Panc1 (cell line): Measurements from ENCODE around the gene KRTCAP2.

Experiments used
- CTCF ChIP-seq: fragments of 450-650 bp; IDR thresholded peaks from 2 replicates; pipeline ENCODE4 v1.5.1; 2017; ENCODE audit warnings: mild to moderate bottlenecking
- POLR2AphosphoS5 ChIP-seq: IDR thresholded peaks from 2 replicates; pipeline ENCODE4 v1.6.1; 2012; ENCODE audit warnings: mild to moderate bottlenecking, low read depth, low read length, moderate library complexity
- REST ChIP-seq, 2 experiments: IDR thresholded peaks; 2 replicates each; pipeline ENCODE4 v1.6.1; 2011 to 2012; ENCODE audit warnings: low read depth in 2 of 2, control low read depth in 1 of 2, low read length in 1 of 2, mild to moderate bottlenecking in 1 of 2, moderate library complexity in 1 of 2; ENCODE audit not compliant: insufficient read depth in 1 of 2
- SIN3A ChIP-seq: IDR thresholded peaks from 2 replicates; pipeline ENCODE4 v1.6.1; 2012; ENCODE audit warnings: low read depth, mild to moderate bottlenecking, low read length, moderate library complexity, borderline replicate concordance; ENCODE audit not compliant: insufficient read depth
- TCF7L2 ChIP-seq: IDR thresholded peaks from 2 replicates; pipeline ENCODE4 v1.6.1; 2011; ENCODE audit warnings: mild to moderate bottlenecking, low read depth, low read length, inconsistent platforms

GRCh38 chr1:155208541-155209311, 35.6 kb upstream of the KRTCAP2 start, which contains the start of gene MTX1:
- TF ChIP-seq CTCF = no peak
- TF ChIP-seq POLR2AphosphoS5 = peak; percentile 48; the same call in 1 of the 2 replicates
- no peak for TF ChIP-seq REST (IDR thresholded peaks at IDR 0.05; ENCODE audit: insufficient read depth in 1 of 2, low read depth in 2 of 2, low read length in 1 of 2)
- TF ChIP-seq SIN3A = peak; percentile 78; the same call in 1 of the 2 replicates
- TF ChIP-seq TCF7L2 = no peak
